Muscle of arm (tissue), 12 donors: ENCODE measurements around the gene SERPINA3. TPM values are rescaled to one million over a fixed set of nuclear protein-coding genes. Genes with fewer than 3 reads are reported as not detected.
"Not testable (repeated sequence)": the region's sequence is repeated elsewhere in the genome, so short reads cannot be mapped to it uniquely, and the experiment has no call there.

ENCODE experiments used
- DNase-seq: peaks from one replicate; pipeline ENCODE4 v3.0.0-alpha.2; 2013
- polyA plus RNA-seq, 12 donors: library from polyadenylated mRNA; unstranded; fragments of 120-200 nt; gene quantifications; one replicate each; pipeline ENCODE4 v1.2.1, GENCODE V29; 2013; ENCODE audit not compliant: insufficient read length in 12 of 12

SERPINA3 gene
- polyA plus RNA-seq, 12 donors, result 0.12 to 1.5 (median 0.59) TPM; not detected in 9

GRCh38 chr14:94584591-94585280 lies 27.5 kb upstream of the SERPINA3 start:
- no peak for DNase-seq

GRCh38 chr14:94586635-94587034 lies 25.6 kb upstream of the SERPINA3 start:
- no peak for DNase-seq

GRCh38 chr14:94588311-94588710 lies 23.9 kb upstream of the SERPINA3 start:
- DNase-seq, result no peak

GRCh38 chr14:94591073-94591472 lies 21.1 kb upstream of the SERPINA3 start:
- no peak for DNase-seq

- DNase-seq, result no peak
Measured at GRCh38 chr14:94591871-94592270, 20.3 kb upstream of the SERPINA3 start.

GRCh38 chr14:94592457-94592856 lies 19.7 kb upstream of the SERPINA3 start:
- no peak for DNase-seq

GRCh38 chr14:94593376-94593748 lies 18.8 kb upstream of the SERPINA3 start:
- no peak for DNase-seq

GRCh38 chr14:94593749-94594431 lies 18.3 kb upstream of the SERPINA3 start:
- no peak for DNase-seq

GRCh38 chr14:94594441-94594840 lies 17.8 kb upstream of the SERPINA3 start:
- DNase-seq, result no peak

- DNase-seq, result no peak
Measured at GRCh38 chr14:94595912-94596311, 16.3 kb upstream of the SERPINA3 start.

GRCh38 chr14:94596361-94596760 lies 15.8 kb upstream of the SERPINA3 start:
- no peak for DNase-seq

- DNase-seq, result no peak
Measured at GRCh38 chr14:94597788-94598187, 14.4 kb upstream of the SERPINA3 start.

GRCh38 chr14:94598506-94598815 lies 13.7 kb upstream of the SERPINA3 start:
- no peak for DNase-seq

GRCh38 chr14:94598816-94599655 lies 13.2 kb upstream of the SERPINA3 start:
- DNase-seq, result no peak

- no peak for DNase-seq
Measured at GRCh38 chr14:94599656-94600004, 12.6 kb upstream of the SERPINA3 start.

GRCh38 chr14:94600148-94600545 lies 12.0 kb upstream of the SERPINA3 start:
- DNase-seq, result no peak

- DNase-seq, result peak; percentile 63
Measured at GRCh38 chr14:94601884-94602391, 10.3 kb upstream of the SERPINA3 start.

GRCh38 chr14:94602722-94603121 lies 9.5 kb upstream of the SERPINA3 start:
- no peak for DNase-seq

GRCh38 chr14:94605361-94605760 lies 6.8 kb upstream of the SERPINA3 start:
- no peak for DNase-seq

GRCh38 chr14:94608966-94609365 lies 3.2 kb upstream of the SERPINA3 start:
- DNase-seq, result not testable (repeated sequence)

- DNase-seq, result no peak
Measured at GRCh38 chr14:94611179-94611578, 1.0 kb upstream of the SERPINA3 start.
